ENCODE data around the gene NR3C2.

The NR3C2 gene

DNA sequence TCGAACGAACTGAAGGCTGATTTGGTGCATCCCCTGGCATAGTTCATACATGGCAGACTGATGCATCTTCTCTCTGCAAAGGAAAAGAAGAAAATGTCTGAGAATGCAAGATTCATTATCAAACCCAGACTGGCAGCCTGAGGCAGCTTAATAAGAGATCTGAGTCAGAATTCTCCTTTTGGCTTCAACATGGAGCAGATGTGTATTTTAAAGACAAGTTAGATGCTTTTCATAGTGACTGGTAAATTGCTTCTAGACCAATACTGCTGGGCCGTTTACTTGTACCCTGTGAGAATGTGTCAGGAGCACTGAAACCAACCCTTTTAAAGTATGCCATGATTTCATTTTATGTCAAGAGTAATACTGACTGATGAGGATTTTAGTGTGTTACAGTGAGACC, 322.0 kb downstream of the NR3C2 start:
- no peak overlapping the region for H3K4me3 ChIP-seq (ENCODE audit: low read depth, low read length)
- H3K27me3 ChIP-seq (replicated peaks) = no peaks in the 10 kb centered on the region
- no peak overlapping the region for H3K27ac ChIP-seq
- TF ChIP-seq, protein P1, sequence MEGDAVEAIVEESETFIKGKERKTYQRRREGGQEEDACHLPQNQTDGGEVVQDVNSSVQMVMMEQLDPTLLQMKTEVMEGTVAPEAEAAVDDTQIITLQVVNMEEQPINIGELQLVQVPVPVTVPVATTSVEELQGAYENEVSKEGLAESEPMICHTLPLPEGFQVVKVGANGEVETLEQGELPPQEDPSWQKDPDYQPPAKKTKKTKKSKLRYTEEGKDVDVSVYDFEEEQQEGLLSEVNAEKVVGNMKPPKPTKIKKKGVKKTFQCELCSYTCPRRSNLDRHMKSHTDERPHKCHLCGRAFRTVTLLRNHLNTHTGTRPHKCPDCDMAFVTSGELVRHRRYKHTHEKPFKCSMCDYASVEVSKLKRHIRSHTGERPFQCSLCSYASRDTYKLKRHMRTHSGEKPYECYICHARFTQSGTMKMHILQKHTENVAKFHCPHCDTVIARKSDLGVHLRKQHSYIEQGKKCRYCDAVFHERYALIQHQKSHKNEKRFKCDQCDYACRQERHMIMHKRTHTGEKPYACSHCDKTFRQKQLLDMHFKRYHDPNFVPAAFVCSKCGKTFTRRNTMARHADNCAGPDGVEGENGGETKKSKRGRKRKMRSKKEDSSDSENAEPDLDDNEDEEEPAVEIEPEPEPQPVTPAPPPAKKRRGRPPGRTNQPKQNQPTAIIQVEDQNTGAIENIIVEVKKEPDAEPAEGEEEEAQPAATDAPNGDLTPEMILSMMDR (IDR thresholded peaks at IDR 0.05; ENCODE audit: low read depth, low read length, missing control alignments) = no peak
- no peaks in the 10 kb centered on the region for H3K36me3 ChIP-seq (replicated peaks)
- DNase-seq = no peak
- in situ Hi-C loops (cut with HindIII; ENCODE audit: low pct_ligation_motif_present, low sequenced_read_pairs) = no loop called here

GRCh38 chr4:148118633-148119032, 323.6 kb downstream of the NR3C2 start:
- Histone ChIP-seq H3K27me3 (replicated peaks) (no peaks in the 10 kb centered on the region), H3K36me3 (replicated peaks) (no peaks in the 10 kb centered on the region), H3K27ac (no peak overlapping the region), H3K4me3 (ENCODE audit: low read depth, low read length) (no peak overlapping the region)
- no peak for DNase-seq
- in situ Hi-C loops (cut with HindIII; ENCODE audit: low pct_ligation_motif_present, low sequenced_read_pairs) = no loop called here
- TF ChIP-seq, protein P1 (IDR thresholded peaks at IDR 0.05; ENCODE audit: low read depth, low read length, missing control alignments) = no peak

DNA sequence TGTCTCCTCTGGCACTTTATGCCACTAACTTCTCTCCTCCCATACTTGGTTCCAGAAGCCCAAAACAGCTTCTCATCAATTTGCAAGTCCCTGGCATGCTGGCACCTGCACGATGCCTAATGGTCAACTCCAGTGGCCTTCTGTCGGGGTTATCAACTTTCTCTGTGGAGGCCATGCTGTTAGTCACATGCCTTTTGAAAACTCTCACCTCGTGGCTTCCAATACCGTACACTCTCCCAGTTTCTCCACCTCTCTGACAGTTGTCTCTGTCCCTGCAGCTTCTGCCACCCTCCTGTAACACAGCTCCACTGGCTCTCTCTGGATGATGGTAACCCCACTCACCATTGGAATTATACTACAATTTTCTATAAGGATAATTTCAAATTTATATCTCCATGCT, 324.0 kb downstream of the NR3C2 start:
- in situ Hi-C loops (cut with HindIII; ENCODE audit: low pct_ligation_motif_present, low sequenced_read_pairs) = no loop called here

GRCh38 chr4:148116969-148117368, 325.2 kb downstream of the NR3C2 start:
- H3K4me3 ChIP-seq (ENCODE audit: low read depth, low read length) = no peak overlapping the region
- in situ Hi-C loops (cut with HindIII; ENCODE audit: low pct_ligation_motif_present, low sequenced_read_pairs) = no loop called here
- H3K36me3 ChIP-seq (replicated peaks) = no peaks in the 10 kb centered on the region
- H3K27me3 ChIP-seq (replicated peaks) = no peaks in the 10 kb centered on the region
- DNase-seq = no peak
- no peak overlapping the region for H3K27ac ChIP-seq
- TF ChIP-seq, protein P1 (IDR thresholded peaks at IDR 0.05; ENCODE audit: low read depth, low read length, missing control alignments) = no peak

More for the DNA sequence above, 324.0 kb downstream of the NR3C2 start:
- TF ChIP-seq, protein P1 (IDR thresholded peaks at IDR 0.05; ENCODE audit: low read depth, low read length, missing control alignments) = no peak
- Histone ChIP-seq H3K36me3 (replicated peaks) (no peaks in the 10 kb centered on the region), H3K27ac (no peak overlapping the region), H3K4me3 (ENCODE audit: low read depth, low read length) (no peak overlapping the region), H3K27me3 (replicated peaks) (no peaks in the 10 kb centered on the region)
- DNase-seq = no peak

- Histone ChIP-seq H3K4me3 (ENCODE audit: low read depth, low read length) (no peak overlapping the region), H3K36me3 (replicated peaks) (no peaks in the 10 kb centered on the region), H3K27me3 (replicated peaks) (no peaks in the 10 kb centered on the region), H3K27ac (no peak overlapping the region)
- TF ChIP-seq, protein P1 (IDR thresholded peaks at IDR 0.05; ENCODE audit: low read depth, low read length, missing control alignments) = no peak
- in situ Hi-C loops (cut with HindIII; ENCODE audit: low pct_ligation_motif_present, low sequenced_read_pairs) = no loop called here
- DNase-seq = no peak
Measured at GRCh38 chr4:148116264-148116663, 325.9 kb downstream of the NR3C2 start.

GRCh38 chr4:148114436-148114835, 327.8 kb downstream of the NR3C2 start:
- TF ChIP-seq, protein P1 (IDR thresholded peaks at IDR 0.05; ENCODE audit: low read depth, low read length, missing control alignments) = no peak
- H3K27ac ChIP-seq = no peak overlapping the region
- in situ Hi-C loops (cut with HindIII; ENCODE audit: low pct_ligation_motif_present, low sequenced_read_pairs) = no loop called here

More at GRCh38 chr4:148114436-148114835, 327.8 kb downstream of the NR3C2 start:
- no peak overlapping the region for H3K4me3 ChIP-seq (ENCODE audit: low read depth, low read length)
- no peaks in the 10 kb centered on the region for H3K36me3 ChIP-seq (replicated peaks)
- no peak for DNase-seq
- H3K27me3 ChIP-seq (replicated peaks) = no peaks in the 10 kb centered on the region

Data from brain microvascular endothelial cell (primary cell).